ENCODE results near the gene ANLN.
A peak's percentile ranks its signal among the peaks of the same experiment; 100 is the strongest.
"Not testable (repeated sequence)": the region's sequence is repeated elsewhere in the genome, so short reads cannot be mapped to it uniquely, and the experiment has no call there.

The ANLN gene, protein sequence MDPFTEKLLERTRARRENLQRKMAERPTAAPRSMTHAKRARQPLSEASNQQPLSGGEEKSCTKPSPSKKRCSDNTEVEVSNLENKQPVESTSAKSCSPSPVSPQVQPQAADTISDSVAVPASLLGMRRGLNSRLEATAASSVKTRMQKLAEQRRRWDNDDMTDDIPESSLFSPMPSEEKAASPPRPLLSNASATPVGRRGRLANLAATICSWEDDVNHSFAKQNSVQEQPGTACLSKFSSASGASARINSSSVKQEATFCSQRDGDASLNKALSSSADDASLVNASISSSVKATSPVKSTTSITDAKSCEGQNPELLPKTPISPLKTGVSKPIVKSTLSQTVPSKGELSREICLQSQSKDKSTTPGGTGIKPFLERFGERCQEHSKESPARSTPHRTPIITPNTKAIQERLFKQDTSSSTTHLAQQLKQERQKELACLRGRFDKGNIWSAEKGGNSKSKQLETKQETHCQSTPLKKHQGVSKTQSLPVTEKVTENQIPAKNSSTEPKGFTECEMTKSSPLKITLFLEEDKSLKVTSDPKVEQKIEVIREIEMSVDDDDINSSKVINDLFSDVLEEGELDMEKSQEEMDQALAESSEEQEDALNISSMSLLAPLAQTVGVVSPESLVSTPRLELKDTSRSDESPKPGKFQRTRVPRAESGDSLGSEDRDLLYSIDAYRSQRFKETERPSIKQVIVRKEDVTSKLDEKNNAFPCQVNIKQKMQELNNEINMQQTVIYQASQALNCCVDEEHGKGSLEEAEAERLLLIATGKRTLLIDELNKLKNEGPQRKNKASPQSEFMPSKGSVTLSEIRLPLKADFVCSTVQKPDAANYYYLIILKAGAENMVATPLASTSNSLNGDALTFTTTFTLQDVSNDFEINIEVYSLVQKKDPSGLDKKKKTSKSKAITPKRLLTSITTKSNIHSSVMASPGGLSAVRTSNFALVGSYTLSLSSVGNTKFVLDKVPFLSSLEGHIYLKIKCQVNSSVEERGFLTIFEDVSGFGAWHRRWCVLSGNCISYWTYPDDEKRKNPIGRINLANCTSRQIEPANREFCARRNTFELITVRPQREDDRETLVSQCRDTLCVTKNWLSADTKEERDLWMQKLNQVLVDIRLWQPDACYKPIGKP

DNA sequence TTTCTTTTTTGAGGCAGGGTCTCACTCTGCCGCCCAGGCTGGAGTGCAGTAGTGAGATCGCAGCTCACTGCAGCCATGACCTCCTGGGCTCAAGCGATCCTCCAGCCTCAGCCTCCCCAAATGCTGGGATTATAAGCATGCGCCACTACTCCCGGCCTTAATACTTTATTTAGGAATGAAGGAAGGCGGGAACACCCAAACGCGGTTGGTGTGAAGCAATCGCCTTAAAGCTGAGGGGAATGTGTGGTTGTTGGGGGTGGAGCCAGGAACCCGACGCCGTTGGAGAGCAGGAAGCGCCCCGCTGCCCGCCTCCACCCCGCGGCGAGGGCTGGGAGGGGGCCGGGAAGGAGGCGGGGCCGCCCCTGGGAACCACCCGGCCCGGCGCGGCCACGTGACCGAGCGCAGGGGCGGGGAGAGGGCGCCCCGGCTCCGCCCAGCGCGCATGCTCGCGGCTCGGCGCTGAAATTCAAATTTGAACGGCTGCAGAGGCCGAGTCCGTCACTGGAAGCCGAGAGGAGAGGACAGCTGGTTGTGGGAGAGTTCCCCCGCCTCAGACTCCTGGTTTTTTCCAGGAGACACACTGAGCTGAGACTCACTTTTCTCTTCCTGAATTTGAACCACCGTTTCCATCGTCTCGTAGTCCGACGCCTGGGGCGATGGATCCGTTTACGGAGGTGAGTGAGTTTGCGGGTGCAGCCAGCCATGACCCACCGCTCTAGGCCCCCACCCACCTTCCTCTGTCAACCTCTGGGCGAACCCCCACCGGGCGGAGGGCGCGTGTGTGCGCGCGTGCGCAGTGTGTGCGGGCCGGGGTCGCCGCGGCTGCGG, at the start of gene ANLN:
Gene ANLN, plus strand, starts transcription at position 492 of the 828 bp plus-strand sequence. Its CDS starts 165 bp downstream, at position 657.
- peak; percentile 97 for DNase-seq

DNA sequence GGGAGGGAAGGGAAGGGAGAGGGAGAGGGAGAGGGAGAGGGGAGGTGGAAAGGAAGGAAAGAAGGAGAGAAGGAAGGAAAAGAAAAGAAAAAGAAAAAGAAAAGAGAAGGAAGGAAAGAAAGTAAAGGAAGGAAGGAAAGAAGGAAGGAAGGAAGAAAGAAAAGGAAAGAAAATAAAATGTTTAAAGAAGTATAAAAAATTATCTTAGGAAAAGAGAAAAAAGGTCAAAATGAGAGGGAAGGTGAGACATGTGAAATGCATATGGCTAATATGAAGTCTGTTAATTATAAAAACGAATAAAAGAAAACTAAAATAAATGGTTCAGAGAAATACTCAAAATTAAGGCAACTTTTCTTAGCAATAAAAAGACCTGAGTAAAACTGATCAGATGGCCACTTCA, 46.1 kb upstream of the ANLN start:
- no peak for DNase-seq

DNA sequence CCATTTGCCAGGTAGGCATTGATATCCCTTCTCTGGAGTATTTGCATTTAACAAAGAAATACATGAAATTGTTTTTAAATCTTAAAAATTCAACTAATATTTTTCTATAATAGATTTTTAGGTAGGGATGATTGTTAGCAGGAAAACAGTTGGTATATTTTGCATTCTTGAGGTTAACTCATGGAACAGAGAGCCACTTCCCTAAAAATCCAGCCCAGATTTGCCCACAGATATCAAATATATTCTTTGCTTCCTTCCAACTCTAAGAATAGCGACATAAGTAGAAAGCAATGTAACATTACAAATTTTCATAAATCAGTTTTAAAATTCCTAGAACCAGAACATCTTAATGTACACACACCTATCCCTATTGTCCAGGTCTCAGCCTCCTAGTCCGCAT, 45.0 kb upstream of the ANLN start:
- DNase-seq = no peak

DNA sequence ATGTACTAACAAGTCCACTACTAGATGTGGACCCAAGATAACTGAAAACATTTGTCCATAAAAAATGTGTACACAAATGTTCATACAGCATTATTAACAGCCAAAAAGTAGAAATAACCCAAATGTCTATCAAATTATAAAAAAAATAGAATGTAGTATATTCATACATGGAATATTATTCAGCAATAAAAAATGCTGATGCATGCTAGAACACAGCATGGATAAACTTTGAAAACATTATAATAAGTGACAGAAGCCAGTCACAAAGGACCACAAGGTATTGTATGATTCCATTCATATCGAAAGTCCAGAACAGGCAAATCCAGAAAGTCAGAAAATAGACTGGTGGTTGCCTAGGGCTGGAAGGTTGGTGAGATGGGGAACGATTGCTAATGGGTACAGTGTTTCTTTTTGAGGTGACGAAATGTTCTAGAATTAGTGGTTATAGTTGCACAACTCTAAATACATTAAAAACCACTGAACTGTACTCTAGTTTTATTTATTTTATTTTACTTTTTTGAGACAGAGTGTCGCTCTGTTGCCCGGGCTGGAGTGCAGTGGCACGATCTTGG, 43.3 kb upstream of the ANLN start:
- DNase-seq = no peak

DNA sequence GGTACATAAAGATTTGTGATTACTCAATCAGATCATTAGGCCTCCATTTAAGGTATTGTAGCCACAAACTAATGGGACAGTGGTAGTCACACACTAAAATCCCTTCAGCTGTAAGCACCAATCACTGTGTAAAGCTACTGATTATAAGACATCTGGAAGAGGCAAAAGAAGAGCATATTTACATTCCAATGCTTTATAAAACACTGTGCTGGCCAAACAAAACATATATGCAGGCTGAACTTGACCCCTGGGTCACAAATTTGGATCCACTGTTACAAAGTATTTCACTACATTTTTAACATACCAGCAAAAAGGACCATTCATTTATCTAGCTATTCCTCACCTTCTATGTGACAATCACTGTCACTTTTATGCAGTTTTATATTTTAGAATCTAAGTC, 41.4 kb upstream of the ANLN start:
- no peak for DNase-seq

DNA sequence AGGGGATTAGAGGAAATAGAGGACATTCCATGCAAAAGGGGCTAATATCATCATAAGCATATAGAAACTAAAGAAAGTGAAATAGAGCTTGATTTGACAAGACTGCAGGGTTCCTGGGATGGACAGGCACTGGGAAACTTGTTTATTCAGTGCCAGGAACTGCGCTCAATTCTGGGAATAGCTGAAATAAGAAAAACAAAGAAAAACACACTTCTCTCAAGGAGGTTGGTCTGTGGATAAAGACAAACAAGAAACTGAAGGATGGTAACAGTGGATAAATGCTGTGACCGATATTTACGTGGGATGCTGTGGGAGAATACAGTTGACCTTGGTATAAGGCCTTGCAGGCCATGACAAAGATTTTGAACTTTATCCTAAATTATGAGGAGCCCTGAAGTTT, 40.9 kb upstream of the ANLN start:
- DNase-seq = no peak

DNA sequence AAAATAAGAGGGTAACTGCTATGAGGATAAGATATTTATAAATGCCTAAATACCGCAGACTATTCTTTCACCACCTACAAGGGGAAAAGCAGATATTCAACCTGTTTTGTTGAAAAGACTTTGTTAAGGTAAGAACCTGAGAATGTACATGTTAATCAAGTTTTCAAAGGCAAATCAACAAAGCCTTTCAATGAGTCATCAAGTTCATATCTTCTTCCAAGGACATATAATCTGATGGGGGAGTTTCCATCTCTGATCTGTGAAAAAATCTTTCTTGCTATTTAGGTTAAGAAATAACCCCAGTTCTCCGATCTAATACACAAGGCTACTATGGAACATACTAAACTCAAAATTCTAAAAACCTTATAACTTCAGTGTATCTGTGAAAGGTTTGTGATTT, 40.0 kb upstream of the ANLN start:
- no peak for DNase-seq

DNA sequence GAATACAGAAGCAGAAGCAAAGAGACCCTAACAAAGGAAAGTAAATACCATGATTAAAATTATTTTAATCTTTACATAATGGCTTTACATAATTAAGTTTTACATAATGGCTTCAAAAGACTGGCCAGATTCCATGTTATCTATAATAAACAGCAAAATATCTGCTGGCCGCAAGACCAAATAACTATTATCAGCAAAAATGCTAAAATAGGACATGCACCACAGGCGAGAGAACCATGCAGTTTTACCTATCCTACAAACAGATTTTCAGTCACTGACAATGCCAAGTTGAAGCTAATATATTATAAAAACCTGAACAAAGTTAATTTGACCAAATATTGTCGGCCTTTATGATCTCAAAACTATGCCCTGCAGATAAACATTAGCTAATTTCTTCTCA, 34.2 kb upstream of the ANLN start:
- no peak for DNase-seq

DNA sequence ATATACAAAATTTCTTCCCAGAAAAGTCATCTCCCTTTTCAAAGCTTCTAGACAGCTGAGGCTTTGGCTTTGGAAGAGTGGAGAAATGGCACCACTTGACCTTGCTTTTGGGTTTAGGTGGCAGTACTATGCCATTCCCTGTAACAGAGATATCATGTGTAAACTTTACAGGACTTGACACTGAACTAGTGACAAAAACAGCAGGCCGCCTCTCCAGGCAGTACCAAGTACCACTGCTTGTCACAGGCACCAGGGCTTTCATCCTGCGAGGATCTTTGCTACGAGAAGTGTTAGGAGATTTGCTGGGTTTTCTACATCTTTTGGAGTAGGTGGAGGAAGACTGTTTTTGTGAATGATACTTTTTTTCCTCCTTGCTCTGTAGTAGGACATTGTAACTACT, 32.6 kb upstream of the ANLN start:
- no peak for DNase-seq

DNA sequence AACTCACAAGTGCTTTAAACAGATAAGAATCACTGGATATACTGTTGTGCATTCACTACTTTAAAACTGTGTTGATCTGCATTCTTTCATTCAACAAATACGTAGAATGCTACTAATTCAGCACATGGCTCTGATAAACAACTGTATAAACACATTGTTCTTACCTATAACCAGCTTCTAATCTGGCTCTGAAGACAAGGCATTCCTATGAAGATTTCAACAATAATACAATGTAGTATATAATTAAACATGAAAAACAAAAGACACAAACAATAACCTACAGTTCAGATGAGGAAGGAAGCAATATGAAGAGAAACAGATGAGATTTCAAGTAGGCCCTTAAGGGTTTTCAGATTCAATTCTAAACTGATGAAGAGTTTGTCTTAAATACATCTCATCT, 31.1 kb upstream of the ANLN start:
- no peak for DNase-seq

DNA sequence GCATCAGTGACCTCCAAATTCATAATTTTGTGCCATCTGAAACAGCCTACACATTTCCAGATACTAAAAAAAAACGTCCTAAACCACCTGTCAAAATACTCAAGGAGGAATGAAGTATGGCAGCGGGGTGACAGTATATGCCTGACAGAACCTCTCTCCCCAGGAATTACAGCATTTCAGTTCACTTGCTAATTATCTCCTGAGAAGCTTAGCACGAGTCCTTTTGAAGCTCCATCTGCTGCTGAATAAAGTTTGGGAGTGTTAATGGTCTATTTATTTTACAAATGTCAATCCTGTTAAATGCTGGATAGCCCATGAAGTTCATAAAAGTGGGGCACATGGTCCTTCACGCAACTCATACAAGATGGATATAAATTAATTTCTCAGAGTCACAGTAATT, 29.4 kb upstream of the ANLN start:
- DNase-seq = no peak

DNA sequence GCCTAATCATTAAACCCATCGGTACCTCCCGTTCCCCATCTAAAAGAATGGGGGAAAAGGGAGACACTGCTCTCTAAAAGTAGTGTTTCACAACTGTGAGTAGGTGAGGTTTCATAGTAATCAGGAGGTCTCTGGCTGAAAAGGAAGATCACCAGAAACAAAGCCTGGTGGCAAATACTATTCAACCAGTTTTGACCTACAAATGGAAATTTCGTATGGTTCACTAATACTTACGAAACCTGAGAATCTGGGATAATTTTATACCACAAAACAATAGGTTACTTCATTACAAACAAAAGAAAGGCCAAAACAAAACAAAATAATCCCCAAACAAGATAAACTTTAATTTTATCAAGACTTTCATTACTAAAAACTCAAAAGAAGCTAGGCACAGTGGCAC, 28.4 kb upstream of the ANLN start:
- DNase-seq = no peak

DNA sequence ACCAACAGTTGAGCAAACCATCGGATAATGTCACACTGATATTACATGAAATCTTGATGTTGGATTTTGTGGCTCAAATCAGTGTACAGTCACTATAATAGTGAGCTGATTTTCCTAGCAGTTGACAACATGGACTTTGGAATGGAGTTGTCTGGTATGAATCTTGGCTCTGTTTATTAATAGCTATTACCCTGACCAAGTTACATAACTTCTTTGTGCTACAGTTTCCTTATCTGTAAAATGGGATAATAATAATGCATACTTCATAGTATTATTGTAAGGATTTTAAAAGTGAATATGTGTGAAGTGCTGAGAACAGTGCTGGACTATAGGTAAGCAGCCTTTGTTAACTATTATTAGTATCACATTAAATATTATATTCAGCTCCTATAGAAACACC, 26.1 kb upstream of the ANLN start:
- no peak for DNase-seq

DNA sequence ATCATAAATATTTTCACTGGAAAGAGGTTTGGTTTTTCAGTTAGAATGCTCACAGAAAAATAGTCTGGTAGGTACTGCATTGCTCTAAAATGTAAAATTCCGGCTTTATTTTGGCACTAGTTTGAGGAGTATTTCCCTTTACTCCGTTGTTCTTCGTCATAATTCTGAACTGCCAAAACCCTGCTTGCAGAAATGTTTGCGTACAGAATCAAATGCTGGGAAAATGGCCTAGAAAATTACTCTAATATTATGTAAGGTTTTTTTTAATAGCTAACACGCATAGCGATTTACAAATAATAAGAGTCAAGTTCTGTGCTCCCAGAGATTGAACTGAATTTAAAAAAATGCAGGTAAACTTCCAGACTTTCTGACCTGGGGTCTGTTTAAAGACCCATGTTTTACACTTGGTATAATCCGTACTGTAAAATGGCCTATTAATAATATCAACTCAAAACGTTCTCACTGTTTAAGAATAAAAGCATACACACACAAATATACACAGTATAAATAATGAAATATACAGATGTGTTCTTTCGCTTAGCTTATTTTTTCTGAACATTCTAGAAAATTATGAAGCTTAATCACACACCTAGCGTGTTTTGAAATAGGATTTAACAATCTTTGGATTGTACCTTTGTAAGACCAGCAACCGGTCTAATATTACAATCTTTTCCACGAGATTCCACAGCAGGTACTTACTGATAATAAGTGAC, 23.5 kb upstream of the ANLN start:
- no peak for DNase-seq

DNA sequence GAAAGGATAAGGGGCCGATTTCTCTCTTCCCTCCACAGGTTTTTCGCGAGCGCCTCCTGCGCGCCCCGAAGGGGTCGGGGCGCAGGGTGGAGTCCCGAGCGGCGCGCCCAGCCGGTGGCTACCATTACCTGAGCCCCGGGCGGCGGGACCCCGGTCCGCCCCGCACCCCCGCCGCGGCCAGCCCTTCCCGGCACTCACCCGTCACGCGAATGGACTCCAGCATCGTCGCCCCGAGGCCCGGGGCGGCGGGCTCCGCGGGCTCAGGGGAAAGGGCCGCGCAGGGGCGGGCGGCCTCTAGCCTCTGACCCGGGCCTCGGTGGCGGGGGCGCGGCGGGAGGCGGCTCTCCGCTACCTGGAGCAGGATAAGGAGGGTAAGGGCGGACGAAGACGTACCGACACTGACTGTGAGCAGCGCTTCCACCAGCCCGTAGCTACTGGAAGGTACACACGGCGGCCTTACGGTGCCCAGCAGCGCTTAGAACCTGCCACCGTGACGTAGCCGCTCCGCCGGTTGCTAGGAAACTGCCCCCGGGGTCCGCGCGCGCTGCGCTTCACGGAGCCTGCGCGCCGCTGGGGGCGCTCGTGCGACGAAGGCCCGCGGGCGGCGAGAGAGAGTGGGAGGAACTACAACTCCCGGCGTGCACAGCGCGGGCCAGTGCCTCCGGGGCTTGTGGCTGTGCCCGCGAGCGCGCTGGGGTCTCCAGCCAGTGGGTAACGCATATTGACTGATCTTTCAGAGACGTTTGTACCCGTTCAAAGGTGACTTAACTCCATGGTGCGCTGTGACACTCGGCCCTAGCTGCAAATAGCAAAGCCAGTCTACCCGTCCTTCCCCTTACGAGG, 22.7 kb upstream of the ANLN start:
- DNase-seq = peak; percentile 84

DNA sequence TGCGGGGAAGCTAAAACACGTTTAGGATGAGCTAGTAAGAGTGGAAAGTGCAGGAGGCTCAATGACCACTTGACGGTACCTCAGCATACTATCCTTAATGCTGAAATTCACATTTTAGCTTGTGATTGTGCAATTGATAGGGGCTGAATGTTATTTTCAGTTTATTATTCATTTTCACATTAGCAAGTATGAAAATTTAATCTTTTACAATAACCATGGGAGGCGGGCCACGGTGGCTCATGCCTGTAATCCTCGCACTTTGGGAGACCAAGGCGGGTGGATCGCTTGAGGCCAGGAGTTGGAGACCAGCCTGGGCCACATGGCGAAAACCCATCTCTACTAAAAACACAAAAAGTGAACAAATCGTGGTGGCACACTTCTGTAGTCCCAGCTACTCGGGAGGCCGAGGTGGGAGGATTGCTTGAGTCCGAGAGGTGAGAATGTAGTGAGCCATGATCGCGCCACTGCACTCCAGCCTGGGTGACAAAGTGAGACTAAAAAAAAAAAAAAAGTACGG, 22.0 kb upstream of the ANLN start:
- DNase-seq = no peak

DNA sequence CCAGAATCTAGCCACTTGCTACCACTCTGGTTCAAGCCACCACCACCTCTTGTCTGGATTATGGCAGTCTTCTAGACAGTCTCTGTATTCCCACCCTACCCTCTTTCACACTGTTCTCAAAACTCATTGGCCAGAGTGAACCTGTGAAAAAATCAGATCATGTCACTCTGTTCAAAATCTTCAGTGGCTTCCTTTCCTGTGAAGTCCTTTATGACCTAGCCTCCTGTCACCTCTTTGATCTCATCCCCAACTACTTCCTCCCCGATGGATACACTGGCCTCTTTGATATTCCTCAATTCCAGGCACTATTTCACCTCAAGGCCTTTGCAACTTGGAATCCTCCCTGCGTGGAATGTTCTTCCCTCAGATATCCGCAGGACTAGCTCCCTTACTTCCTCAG, 21.2 kb upstream of the ANLN start:
- no peak for DNase-seq

DNA sequence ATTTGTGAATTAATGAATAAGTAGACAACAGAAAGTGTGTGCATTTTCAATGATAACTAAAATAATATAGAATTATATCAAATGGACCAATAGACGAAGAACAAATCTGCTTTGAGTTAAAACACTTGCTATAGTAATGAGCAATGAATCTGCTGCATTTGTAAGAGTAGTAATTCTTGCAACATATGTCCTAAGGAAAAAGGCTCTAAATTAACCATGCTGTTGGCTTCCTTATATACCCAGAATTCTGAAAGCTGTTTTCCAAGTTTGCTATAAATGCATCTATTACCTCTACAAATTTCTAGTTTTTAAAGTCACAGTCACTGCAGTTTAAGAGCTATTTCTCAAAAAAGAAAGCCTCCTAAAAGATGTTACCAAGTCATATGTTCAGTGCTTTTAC, 20.5 kb upstream of the ANLN start:
- no peak for DNase-seq

DNA sequence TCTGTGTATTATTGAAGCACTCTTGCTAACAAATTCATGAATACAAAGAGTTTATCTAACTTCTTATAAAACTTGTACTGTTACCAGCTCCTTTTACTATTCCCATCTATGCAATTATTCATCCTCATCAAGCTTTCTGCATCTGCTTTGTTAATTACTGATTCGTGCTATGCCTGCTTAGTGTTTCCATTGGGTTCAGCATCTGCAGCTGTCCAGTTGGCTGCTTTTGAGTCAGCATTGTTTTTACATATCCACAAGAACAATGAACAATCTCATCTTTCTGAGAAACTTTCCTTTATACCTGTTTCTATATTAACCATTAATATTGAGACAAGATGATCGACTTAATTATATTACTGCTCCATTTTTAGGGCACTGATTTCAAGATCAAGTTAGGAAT, 19.6 kb upstream of the ANLN start:
- no peak for DNase-seq

DNA sequence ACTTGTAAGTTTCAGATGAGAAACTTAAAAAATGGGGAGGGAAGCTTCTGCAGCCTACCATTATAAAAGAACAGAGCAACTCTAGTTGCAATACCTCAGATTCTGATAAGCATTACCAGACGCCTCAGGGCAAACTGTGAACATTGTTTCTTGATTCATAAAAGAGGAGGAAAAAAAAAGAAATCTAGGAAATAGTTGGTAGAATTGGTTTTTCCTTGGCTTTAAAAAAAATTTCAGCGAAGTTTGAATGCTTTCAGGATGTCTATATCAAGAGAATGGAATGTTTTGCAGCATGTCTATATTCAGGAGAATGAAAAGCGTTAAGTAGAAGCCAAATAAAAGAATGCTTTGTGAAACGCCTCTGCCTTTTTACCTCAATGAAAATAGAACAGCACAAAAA, 17.5 kb upstream of the ANLN start:
- no peak for DNase-seq

DNA sequence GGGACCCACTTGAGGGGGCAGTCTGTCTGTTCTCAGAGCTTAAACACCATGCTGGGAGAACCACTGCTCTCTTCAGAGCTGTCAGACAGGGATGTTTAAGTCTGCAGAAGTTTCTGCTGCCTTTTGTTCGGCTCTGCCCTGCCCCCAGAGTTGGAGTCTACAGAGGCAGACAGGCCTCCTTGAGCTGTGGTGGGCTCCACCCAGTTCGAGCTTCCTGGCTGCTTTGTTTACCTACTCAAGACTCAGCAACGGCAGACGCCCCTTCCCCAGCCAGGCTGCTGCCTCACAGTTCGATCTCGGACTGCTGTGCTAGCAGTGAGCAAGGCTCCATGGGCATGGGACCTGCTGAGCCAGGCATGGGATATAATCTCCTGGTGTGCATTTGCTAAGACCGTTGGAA, 11.1 kb upstream of the ANLN start:
- not testable (repeated sequence) for DNase-seq
